Left forelimb (tissue), 1 donor: Measurements from ENCODE around the gene CERS2.
"Not testable (repeated sequence)": the region's sequence is repeated elsewhere in the genome, so short reads cannot be mapped to it uniquely, and the experiment has no call there.

Source experiments
- DNase-seq: peaks from one replicate; pipeline ENCODE4 v3.0.0-alpha.2; 2018; ENCODE audit warnings: low spot score

Gene CERS2

DNA sequence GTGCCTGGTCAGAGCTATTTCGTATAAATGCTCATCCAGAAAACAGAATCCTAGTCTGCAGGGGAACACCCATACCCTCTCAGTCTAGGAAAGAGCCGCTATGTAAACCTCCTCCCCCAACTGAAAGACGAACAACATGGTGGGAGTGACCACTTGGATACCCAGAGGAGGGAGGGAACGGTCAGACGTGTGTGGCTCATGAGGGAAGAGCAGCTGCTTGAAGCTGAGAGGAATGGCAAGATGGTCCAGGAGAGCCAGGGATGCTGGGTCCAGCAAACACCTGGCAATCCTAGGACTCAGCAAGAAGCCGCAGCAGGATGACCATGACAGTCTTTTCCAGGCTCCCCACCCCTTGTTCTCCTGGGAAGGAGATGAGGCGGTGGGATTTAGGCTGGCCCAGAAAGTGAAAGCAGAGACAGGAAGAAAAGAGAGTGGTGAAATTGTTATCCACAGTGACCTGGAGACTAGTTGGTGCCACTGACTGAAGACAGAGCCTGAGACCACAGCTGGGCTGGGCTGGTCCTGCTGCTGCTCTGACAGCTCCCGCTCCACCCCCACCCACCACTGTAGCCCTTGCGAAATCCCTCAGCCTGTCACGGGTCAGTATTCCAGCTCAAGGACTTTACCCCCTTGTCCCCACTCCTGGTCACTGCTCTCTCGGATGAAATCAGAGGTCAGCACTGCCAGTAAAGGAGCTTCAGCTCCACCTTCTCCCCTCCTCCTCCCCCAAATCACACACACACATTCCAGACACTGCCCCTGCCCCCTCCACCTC is 3.6 kb downstream of the CERS2 start:
- no peak for DNase-seq

DNA sequence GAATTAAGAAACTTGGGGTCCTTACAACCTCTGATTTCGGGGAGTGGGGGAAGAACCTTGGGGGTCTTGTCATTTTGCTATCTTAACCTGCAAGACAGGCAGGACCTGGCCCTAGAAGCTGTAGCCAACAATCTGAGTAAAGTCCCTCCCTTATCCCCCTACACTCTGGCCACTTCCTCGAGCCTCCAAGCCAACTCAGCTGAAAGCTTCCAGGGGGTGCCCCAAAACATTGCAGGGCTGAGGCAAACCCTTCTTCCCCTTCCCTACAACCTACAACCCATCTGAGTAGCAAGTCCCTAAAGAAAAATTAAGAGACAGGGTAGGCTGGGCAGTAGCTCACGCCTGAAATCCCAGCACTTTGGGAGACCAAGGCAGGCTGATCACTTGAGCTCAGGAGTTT is 5.0 kb downstream of the CERS2 start:
- no peak for DNase-seq

DNA sequence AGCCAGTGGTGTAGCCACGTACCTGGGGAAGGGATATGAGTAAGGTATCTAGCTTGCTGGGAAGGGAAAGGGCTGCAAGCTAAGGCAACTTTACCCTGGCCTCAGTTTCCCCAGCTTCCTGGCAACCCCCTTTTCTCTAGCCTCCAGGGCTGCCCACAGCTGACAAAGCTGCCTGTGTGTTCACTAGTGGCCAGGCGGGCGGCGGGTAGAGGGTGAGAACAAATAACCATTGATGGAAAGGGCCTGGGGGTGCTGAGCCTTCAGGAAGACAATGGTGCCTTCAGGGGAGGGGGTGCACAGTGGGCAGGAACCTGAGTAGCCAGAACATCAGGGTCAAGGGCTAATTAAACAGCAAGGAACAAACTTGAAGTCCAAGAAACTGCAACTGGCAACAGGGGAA is 6.1 kb downstream of the CERS2 start:
- no peak for DNase-seq

DNA sequence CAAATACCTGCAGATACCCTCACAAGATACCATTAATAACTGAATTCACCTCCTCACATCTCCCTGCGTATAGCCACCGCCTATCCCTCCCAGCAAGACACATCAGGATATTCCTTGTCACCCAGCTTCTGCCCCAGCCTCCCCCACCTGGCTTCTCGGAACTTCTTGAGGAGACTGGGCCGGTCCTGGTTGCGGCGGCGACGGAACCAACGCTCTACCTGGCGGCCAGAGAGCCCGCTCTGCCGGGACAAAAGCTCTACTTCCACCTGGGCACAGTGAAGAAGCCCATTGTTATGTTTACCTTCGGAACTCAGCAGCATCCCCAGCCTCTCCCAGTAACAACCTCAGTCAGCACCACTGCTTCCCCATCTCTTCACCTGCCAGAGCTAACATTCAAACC is 6.7 kb downstream of the CERS2 start:
- no peak for DNase-seq

DNA sequence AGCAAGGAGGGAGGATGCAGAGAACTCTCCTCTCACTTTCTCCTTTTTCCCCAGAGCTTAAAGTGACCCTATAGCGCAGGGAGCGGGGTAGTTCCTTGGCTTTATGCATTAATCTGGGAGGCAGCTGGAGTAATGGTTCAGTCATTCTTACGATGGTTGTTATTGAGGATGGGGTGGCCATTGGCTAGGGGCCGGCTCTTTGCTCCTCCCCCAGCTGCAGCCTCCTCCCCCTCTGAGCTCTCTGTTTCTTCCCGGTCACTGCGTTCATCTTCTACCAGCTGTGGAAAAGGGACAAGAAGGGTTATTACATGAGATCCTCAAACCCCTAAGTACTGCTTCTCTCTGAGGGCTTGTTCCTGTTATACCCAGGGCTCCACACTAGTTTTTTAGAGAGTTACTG is 8.6 kb downstream of the CERS2 start:
- DNase-seq: no peak

DNA sequence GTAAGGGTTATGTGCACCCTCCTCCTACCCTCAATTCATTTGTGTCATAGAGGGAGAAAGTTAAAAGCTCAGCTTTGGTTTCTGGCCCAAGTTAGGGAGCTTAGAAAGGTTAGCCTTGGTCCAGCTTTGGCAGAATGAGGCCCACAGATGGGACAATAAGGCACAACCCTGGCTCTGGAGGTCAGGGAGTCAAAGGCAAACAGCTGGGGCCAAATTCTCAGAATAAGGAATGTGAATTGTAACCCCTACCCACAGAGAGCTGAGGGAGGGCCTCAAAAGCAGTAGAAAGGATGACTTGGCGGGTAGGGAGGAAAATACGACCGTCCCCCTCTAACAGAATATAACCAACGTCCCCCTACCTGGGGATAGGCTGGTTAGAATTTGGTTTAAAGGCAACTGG is 9.0 kb downstream of the CERS2 start:
- no peak for DNase-seq

DNA sequence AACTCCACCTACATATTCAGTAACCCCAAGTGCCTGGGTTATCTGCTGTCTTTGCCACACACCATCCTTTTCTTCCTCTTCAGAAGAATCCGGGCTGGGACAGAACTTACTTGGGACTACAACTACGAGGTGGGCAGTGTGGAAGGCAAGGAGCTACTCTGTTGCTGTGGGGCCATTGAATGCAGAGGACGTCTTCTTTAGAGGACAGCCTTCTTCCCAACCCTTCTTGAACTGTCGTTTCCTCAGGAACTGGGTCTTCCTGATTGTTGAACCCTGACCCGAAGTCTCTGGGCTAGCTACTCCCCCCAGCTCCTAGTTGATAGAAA is 10.5 kb downstream of the CERS2 start:
- DNase-seq: no peak

DNA sequence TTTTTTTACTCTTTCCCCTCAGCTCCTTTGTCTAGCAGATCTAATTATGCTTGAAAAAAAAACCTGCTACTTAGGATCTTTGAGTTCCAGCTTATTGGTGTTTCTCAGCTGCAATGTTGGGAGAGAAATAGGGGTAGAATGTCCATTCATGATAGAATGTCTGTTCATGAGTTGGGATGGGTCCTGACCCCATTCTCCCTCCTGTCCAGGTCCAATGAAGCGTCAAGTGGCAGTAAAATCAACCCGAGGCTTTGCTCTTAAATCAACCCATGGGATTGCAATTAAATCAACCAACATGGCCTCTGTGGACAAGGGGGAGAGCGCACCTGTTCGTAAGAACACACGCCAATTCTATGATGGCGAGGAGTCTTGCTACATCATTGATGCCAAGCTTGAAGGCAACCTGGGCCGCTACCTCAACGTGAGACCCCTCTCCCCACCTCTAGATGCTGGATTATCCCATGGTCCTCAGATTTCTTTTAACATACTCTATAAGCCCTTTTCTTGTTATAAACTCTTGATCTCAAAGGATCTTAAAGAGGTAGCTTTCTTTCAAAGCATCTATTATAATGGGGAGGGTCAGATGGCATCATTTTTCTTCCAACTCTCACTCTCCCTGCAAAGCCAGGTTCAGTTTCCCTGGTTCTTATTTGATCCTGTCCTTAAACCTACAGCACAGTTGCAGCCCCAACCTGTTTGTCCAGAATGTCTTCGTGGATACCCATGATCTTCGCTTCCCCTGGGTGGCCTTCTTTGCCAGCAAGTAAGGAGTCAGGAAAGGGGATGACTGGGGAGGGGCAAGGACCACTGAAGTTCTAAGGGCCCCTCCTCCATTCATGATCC is 11.1 kb downstream of the CERS2 start:
- DNase-seq: no peak

- no peak for DNase-seq
These were observed 12.9 kb downstream of the CERS2 start for GRCh38 chr1:150961756-150962155.

- DNase-seq: no peak
These were observed 14.0 kb downstream of the CERS2 start for GRCh38 chr1:150960646-150961045.

DNA sequence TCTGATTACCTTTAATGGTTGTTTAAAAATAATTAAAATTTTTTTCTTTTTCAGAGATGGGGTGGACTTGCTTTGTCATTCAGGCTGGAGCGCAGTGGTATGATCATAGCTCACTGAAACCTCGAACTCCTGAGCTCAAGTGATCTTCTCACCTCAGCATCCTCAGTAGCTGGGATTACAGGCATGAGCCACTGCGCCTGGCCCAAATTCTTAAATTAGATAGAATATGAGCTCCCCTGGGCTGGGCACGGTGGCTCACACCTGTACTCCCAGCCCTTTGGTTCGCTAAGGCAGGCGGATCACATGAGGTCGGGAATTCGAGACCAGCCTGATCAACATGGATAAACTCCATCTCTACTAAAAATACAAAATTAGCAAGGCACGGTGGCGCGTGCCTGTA is 17.0 kb downstream of the CERS2 start:
- no peak for DNase-seq

- no peak for DNase-seq
These were observed 19.4 kb downstream of the CERS2 start for GRCh38 chr1:150955280-150955679.

DNA sequence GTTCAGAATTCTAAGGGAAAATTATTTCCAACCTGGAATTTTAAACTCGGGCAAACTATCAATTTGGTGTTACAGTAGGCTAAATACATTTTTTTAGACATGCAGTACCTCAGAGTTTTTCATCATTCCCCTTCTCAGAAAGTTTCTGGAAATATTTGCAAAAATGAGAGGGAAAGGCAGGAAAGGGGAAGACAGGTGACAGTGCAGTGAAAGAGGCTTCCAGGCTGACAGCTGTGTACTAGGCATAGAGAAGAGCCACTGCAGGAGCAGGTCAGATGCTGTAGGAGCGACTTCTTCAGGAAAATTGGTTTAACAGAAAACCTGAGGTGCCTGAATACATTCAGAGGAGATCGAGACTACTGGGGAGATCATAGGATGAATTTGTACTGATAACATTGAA is 19.9 kb downstream of the CERS2 start:
- no peak for DNase-seq

DNA sequence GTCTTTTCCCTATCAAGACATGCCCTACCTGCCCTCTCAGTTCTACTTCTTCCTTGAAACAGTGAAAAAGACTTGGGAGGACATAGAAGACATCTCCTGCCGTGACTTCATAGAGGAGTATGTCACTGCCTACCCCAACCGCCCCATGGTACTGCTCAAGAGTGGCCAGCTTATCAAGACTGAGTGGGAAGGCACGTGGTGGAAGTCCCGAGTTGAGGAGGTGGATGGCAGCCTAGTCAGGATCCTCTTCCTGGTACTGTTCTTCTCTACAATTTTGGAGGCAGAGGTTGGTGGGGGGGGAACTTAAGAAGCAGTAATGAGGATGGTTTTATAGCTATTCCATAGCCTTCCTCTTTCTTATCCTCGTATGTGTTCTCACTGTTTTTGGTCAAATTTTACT is 29.8 kb downstream of the CERS2 start:
- DNase-seq: no peak

GRCh38 chr1:150931773-150932172 is 42.9 kb downstream of the CERS2 start:
- DNase-seq: no peak

- not testable (repeated sequence) for DNase-seq
These were observed 45.9 kb downstream of the CERS2 start for GRCh38 chr1:150928775-150929174.

DNA sequence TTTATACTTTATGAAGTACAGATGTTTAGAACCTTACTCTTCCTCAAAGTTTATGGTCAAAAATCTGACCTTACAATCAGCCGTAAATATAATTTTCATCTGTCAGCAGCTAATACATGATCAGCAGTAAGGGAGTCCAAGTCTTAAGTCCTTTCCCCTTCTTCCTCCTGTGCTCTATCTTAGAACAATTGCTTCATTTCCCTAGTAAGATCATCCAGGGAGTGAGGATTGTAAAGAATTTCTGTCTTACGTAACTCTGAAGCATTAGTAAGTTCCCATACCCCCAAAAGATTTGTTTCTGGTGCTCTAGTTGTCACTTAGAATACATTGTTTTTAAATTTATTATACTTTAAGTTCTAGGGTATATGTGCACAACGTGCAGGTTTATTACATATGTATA is 46.3 kb downstream of the CERS2 start:
- no peak for DNase-seq

DNA sequence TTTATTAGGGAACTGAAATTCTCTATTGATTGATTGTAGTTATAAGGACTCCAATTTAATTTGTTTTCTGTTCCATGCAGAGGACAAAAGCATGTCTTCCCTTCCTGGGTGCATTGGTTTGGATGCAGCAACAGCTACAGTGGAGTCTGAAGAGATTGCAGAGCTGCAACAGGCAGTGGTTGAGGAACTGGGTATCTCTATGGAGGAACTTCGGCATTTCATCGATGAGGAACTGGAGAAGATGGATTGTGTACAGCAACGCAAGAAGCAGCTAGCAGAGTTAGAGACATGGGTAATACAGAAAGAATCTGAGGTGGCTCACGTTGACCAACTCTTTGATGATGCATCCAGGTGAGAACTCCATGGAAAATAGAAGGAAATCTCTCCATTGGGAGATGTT is 47.0 kb downstream of the CERS2 start:
- DNase-seq: no peak

DNA sequence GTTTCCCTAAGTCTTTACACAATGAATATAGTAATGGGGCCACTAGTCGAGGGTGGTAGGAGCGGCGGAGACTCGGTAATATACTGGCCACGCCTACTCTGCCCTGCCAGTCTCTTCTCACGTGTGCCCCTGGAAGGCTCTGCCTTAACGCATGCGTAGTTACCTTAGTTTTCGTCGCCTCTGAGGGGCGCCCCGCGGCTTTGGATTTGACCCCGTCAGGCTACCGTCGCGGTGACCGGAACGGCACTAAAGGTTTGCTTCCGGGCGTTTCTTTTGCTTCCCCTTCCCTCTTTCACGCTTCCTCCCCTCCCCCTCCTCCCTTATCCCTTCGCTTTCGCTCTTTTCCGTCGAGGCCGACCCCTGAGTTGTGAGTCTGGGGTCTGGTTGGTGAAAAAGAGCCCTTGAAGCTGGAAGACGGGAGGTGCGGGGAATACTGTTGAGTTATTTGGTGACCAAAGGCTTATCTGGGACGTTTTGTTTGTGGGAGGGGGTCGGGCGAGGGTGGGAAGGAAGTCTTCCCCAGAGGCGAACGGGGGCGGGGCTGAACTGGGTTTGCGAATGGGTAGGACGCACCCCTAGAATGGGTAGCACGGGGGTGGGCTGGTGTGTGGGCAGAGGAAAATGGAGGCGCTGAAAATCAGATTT is 48.4 kb downstream of the CERS2 start, which contains the start of gene SETDB1:
Gene SETDB1, plus strand, starts transcription at position 267 of the 645 bp plus-strand sequence. CDS start 1,352 bp downstream, outside the sequence.
- DNase-seq: peak; percentile 96

DNA sequence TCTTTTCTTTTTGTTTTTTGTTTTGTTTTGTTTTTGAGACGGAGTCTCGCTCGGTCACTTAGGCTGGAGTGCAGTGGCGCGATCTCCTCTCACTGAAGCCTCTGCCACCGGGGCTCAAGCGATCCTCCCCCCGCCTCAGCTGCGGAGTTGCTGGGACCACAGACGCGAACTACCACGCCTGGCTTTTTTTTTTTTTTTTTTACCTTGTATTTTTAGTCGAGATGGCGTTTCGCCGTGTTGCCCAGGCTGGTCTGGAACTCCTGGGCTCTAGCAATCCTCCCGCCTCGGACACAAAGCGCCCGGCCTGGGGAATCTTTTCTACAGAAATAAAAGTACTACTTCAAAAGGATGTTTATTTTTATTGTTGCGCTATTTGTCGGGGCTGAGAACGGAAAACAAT is 49.6 kb downstream of the CERS2 start:
- no peak for DNase-seq

DNA sequence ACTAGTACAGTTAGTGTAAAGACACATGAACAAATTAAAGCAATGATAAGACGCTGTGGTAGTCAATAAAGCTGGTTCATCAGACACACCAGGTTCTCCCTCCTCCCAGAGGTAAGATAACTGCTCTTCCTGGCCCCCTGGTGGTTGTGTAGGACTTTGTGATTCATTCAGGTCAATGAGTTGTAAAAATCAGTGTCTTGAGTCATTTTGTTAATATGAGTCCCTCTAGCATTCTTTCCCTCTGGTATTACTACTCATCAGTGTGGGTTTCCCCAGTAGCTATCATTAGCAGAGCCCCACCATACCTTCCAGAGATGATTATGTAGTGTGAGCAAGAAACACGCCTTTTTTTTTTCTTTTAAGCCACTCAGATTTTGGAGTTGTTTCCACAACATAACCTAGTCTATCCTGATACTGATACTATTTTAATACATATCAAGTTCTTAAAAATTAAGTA is 52.1 kb downstream of the CERS2 start:
- DNase-seq: peak; percentile 66

- no peak for DNase-seq
These were observed 57.2 kb downstream of the CERS2 start for GRCh38 chr1:150917387-150917786.
